ENCODE data around the gene RUBCN.
"Not testable (repeated sequence)": the region's sequence is repeated elsewhere in the genome, so short reads cannot be mapped to it uniquely, and the experiment has no call there.

Gene RUBCN

GRCh38 chr3:197658706-197659105 lies 78.0 kb downstream of the RUBCN start:
- DNase-seq (ENCODE audit: low read depth, low spot score), result not testable (repeated sequence)

GRCh38 chr3:197657541-197658292 lies 79.0 kb downstream of the RUBCN start:
- DNase-seq (ENCODE audit: low read depth, low spot score), result not testable (repeated sequence)

- not testable (repeated sequence) for DNase-seq (ENCODE audit: low read depth, low spot score)
Observed at GRCh38 chr3:197656960-197657359, 79.7 kb downstream of the RUBCN start.

GRCh38 chr3:197656129-197656528 lies 80.6 kb downstream of the RUBCN start:
- DNase-seq (ENCODE audit: low read depth, low spot score), result not testable (repeated sequence)

GRCh38 chr3:197654998-197655330 lies 81.7 kb downstream of the RUBCN start:
- DNase-seq (ENCODE audit: low read depth, low spot score), result not testable (repeated sequence)

- not testable (repeated sequence) for DNase-seq (ENCODE audit: low read depth, low spot score)
Observed at GRCh38 chr3:197654090-197654997, 82.4 kb downstream of the RUBCN start.

- DNase-seq (ENCODE audit: low read depth, low spot score), result not testable (repeated sequence)
Observed at GRCh38 chr3:197652860-197653259, 83.8 kb downstream of the RUBCN start.

- DNase-seq (ENCODE audit: low read depth, low spot score), result not testable (repeated sequence)
Observed at GRCh38 chr3:197647649-197648048, 89.1 kb downstream of the RUBCN start.

GRCh38 chr3:197647191-197647590 lies 89.5 kb downstream of the RUBCN start:
- DNase-seq (ENCODE audit: low read depth, low spot score), result not testable (repeated sequence)

GRCh38 chr3:197646294-197646693 lies 90.4 kb downstream of the RUBCN start:
- not testable (repeated sequence) for DNase-seq (ENCODE audit: low read depth, low spot score)

- not testable (repeated sequence) for DNase-seq (ENCODE audit: low read depth, low spot score)
Observed at GRCh38 chr3:197637556-197637955, 99.1 kb downstream of the RUBCN start.

GRCh38 chr3:197631989-197632388 lies 104.7 kb downstream of the RUBCN start:
- DNase-seq (ENCODE audit: low read depth, low spot score), result not testable (repeated sequence)

- DNase-seq (ENCODE audit: low read depth, low spot score), result not testable (repeated sequence)
Observed at GRCh38 chr3:197630766-197631165, 105.9 kb downstream of the RUBCN start.

- not testable (repeated sequence) for DNase-seq (ENCODE audit: low read depth, low spot score)
Observed at GRCh38 chr3:197629286-197629685, 107.4 kb downstream of the RUBCN start.

- peak; percentile 55 for DNase-seq (ENCODE audit: low read depth, low spot score)
Observed at GRCh38 chr3:197627772-197628523, 108.8 kb downstream of the RUBCN start.

GRCh38 chr3:197627158-197627771 lies 109.4 kb downstream of the RUBCN start:
- DNase-seq (ENCODE audit: low read depth, low spot score), result not testable (repeated sequence)

- DNase-seq (ENCODE audit: low read depth, low spot score), result not testable (repeated sequence)
Observed at GRCh38 chr3:197626404-197627157, 110.1 kb downstream of the RUBCN start.

- DNase-seq (ENCODE audit: low read depth, low spot score), result not testable (repeated sequence)
Observed at GRCh38 chr3:197621478-197621877, 115.2 kb downstream of the RUBCN start.

Measured in brain pericyte (primary cell).